ENCODE results near the gene NSG2.
"Not testable (repeated sequence)": the region's sequence is repeated elsewhere in the genome, so short reads cannot be mapped to it uniquely, and the experiment has no call there.

The NSG2 gene

DNA sequence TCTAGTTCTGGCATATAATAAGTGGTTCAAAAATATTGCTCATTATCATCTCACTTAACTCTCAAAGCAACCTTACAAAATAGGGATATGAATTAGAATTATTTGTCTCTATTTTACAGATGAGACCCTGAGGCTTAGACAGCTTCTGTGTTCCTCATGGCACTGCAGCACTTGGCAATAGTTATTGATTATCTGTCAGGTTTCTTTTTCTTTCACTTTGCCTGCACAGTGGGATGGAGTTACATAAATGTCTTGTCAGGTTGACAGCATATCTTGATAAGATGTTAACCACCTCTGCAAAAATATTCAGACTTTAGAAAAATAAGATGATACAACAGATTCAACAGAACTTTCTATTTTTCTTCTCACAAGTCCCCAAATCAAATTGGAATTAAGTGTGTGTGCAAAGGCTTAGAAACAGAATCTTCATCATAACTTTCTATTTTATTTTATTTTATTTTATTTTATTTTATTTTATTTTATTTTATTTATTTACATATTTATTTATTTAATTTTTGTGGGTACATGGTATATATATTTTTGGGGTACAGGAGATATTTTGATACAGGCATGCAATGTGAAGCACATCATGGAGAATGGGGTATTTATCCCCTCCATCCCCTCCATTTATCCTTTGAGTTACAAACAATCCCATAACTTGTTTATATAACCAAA lies 17.7 kb downstream of the NSG2 start:
- no peak for DNase-seq

DNA sequence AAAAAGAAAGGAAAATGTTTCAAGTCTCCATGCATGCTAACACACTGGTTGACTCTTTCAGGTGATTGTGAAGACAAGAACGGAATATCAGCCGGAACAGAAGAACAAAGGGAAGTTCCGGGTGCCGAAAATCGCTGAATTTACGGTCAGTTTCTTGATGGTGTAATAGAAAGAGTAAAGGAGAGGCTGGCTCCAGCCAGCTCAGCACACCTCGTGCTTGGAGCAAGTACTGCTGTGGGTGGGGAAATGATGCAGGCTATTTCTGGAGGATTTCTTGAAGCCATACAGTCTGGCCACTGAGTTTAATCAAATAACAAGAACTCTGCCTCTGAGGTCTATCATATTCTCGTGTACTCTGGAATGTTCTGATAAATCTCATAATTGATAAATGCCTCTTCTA lies 18.7 kb downstream of the NSG2 start:
- DNase-seq = no peak

DNA sequence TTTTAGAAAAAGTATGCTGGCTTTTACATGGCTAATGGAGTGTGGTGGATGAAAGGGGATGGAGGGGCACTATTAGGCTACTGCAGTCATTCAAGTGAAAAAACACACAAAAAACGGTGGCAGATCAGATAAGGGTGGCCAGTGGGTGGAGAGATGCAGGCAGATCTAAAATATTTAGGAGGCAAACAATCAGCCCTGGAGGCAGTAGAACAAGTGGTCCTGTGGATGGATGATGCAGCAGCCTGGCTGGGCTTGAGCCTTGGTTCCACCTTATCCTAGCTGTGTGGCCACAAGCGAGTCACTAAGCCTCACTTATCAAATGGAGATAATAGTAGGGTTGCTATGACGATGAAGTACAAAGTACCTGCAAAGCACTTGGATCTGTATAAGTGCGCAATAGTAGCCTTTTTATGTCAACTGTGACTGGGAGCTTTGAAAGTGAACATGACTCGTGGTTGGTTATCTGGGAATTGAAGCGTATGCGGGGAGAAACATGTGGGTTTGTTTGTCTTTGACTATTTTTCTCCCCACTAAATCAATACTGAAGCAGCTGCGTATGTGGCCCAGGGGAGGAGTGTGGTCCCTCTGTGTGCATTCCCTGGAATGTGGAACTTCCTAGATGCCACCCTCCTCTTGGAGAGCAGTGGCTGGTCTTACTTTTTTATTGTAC lies 20.2 kb downstream of the NSG2 start:
- DNase-seq = no peak

DNA sequence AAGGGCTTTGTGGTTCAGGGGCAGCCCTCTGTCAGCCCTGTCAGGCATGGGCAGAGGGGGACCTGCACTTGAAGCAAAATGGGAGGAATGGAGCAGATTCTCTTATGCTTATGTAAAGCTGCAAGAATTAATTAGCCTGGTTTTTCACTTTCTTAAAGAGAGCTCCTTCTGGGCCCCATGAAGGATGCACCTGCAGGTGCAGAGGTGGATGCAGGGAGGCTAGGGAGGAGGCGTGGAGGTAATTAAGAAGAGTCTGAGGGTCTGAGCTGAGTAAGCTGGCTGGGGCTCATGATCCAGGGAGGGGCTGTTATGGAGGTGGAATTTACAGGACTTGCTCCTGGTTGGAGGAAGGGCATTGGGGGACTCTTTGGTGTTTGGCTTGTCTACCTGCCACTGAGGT lies 22.0 kb downstream of the NSG2 start:
- no peak for DNase-seq

DNA sequence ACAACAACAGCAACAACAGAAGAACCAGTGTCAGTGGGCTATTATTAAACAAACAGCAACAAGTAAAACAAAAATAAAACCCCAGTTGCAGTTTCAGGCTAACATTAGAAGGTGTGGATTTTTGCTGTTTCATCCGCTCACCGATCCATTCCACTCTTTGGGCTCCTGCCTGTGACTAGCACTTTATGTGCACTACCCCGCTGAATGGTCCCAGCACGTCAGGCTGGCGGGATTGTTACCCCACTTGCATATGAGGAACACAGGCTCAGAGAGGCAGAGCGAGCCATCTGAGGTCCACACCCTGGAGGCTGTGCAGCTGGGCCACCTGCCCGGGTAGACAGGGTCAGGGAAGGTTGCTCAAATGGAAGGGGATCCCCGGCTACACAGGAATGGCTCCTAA lies 26.0 kb downstream of the NSG2 start:
- no peak for DNase-seq

DNA sequence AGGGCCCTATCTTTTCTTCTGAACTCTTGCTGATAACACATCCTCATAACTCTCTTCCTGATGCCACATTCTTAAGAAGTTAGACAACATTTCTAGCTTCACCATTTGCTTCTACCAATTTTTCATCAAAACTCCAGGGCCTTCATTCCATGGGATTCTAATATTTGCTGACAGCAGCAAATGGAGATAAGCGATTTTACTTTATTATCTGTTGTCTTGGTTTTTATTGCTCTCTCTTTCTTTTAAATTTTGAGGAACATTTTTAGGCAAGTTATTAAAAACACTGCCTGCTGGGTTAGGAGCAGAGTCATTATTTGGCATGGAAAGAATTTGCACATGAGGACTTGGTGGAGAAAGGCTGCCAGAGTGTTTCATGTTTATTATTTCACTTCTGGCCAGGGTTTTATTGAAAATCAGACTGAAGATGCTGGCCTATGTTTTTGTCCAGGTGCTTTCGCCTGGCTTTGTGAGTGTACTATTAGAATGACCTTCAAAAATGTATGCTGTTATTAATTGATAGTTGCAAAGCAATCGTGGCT lies 27.7 kb downstream of the NSG2 start:
- no peak for DNase-seq

DNA sequence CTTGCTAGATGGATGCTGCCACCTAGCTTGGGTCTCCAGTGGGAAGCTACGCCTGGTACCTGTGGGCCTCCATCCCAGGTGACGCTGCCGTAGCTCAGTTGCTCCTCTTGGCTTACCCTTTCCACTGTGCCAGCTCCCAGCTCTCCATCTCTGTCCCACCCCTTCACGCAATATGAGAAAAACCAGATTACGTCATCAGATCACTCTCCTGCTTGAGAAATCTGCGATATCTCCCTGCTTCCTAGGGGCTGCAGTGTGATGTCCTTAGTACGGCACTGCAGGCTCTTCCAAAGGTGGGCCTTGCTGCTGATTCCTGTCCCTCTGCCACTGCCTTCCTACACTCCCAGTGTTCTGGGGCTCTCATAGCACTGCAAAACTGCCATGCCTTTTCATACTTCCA lies 28.9 kb downstream of the NSG2 start:
- DNase-seq = no peak

DNA sequence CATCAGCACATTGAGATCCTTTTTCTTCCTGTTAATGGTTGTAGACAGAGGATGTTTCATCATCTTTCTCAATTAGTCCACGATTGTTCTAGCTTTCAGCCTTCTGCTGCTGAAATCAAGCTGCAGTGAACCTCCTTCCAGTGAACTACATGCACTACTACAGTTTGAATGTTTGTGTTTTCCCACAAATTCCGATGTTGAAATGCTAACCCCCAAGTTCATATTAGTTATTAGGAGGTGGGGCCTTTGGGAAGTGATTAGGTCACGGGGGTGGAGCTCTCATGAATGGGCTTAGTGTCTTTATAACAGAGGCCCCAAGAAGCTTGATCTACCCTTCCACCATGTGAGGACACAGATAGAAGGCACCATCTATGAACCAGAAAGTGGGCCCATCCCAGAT lies 32.9 kb downstream of the NSG2 start:
- DNase-seq = no peak

DNA sequence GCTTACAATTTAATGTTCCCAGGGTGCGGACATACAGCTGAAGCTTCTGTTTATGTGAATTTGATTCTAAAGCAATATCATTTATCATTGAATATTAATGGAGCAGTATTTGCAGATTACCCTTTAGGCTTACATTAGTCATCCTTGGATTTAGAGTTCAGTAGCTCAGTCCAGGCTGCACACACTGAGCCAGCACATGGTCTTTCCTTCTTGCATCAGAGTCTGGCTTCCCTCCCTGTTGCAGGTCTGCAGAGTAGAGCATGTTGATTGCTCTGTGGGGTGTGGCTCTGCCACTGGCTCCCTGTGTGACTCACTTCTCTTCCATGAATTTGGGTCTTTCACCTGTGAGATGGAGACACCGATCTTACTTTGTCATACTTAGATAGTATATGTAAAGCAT lies 36.8 kb downstream of the NSG2 start:
- DNase-seq = no peak

DNA sequence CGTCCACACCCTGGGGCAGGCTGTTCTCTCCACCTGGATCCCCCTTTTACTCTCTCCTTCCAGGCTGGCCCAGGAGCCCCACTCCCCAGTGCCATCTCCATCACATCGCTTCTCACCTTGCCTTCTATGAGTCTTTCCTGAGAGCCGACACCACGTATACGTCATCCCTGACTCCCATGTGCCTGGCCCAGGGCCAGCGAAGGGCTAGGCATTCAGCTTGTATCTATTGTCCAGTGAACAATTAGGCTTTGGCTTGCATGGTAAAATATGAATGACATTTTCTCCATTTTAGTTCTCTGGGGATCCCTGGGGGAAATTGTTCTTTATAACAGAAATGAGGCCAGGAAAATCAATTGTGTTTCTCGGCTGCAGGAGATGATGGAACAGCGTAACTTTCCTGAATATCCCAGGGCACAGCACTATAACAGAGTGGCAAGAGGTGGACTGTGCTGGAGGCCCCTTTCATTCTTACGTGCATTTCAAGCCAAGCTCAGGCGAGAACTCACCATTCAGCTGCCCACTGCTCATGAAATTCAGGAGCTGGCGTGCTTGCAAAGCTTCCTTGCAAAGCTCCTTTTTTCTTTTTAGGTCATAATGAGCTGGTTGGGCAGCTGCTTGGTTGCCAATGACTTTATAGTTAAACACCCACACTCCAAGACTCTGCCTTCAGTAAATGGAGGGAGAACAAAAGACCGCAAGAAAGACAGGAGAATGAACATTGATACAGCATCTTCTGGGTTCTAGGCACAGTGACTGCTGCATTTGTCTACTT lies 37.7 kb downstream of the NSG2 start:
- DNase-seq = no peak

DNA sequence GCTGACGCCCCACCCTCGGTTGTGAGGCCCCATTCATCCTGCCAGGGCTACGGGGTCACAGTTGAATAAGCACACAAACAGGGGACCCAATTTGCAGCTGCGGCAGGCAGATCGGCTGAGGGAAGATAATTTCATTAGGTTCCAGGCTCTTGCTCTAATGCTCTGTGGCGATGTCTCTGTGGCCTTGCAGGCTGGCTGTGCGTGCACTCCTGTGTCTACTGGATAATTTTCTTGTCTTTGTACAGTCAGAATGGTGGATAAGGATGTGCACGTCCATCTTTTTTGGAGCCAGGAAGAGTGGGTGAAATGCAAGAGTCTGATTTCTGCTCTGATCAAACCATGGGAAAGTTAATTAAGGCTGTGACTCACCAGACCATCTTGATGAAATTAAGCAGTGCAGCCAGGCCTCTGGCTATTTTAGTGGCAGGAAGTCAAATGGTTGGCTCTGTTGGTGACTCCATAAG lies 39.2 kb downstream of the NSG2 start:
- no peak for DNase-seq

DNA sequence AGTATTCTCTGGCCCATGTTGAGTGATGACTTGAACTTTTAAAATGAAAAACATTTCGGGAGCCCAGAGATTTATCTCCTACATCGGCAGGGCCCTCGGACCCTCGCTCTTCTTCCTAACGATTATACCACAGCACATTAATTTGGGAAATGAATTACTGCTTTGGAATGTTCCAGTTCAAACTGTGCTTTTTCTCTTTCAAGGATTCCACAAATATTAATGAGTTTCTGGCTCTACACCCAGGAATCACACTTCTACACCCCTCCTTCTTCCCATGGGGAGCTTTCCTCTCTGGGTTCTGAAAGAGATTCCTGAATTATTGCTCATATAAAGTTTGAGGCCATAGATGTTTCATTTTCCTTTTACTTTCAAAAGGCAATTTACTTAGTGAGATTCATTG lies 41.2 kb downstream of the NSG2 start:
- DNase-seq = no peak

DNA sequence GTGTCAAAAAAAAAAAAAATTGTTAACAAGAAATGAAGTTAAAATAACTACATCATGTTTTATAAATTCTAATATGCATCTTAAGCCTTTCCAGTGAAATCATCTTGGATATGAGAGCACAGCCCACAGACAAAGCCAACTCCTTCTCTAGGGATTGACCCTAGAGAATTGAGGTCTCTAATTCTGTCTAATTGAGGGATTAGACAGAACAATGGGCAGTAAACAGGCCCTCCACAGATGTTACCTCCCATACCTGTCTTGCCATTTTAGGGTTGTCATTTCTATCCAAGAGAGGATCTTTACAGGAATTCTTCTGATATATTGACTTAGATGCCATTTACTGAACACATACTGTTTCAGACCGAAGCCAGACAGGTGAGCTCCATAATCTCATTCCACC lies 42.3 kb downstream of the NSG2 start:
- DNase-seq = no peak

DNA sequence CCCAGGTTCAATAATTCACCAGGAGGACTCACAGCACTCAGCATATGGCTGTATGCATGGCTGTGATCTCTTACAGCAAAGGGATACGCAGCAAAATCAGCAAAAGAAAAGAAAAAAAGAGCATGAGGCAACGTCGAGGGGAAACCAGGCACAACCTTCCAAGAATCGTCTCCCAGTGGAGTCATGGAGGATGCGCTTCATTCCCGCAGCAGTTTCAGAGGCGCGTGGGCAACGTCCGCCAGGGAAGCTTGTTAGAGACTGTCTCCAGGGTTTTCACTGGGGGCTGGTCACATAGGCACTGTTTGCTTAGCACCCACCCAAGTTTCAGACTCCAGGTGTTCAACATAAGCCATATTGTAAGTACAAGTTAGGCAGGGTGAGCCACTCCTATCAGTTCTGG lies 44.6 kb downstream of the NSG2 start:
- DNase-seq = no peak

DNA sequence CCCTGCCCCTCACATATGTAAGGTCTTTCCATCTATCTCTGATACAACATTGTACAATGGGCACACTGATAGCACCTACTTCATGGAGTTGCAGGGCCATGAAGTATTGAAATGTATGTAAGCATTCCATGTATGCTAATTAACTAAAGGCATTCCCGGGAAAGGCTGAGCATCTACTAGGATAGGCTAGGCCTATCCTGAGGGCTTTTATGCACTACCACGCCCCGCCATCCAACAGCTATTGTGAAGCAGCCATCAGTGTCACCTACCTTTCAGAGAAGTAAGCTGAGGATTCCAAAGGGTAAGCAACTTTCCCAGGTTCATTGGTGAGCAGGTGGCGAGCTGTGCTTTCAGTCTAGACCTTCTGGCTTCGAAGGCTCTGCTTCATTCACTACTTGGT lies 47.6 kb downstream of the NSG2 start:
- no peak for DNase-seq

DNA sequence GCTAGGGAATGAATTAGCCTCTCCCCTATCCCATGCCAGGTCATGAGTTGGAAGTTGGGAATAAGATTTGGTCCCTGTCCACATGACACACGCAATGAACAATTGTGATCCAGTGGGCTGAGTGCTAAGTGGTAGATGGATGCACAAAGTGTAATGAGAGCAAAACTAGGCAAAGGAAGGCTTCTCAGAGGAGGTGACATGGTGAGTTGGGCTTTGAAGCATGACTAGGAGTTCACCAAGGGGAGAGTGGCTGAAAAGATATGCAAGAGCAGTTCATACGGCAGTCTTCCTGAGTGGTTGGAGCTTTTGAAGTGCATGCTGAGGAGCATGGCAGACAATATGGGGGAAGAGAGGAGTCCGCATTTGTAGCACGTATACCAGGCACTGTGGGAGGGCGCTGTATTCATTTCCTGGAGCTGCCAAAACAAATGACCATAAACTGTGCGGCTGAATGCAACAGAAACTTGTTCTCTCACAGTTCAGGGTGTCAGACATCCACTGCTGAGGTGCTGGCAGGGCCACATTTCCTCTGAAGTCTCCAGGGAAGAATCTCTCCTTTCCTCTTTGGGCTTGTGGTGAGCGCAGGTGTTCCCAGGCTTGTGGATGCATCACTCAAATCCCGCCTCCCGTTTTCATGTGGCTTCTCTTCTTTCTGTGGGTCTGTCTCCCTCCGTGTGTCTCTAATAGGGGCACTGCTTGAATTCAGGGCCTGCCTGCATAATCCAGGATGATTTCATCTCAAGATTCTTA lies 49.5 kb downstream of the NSG2 start:
- DNase-seq = no peak

DNA sequence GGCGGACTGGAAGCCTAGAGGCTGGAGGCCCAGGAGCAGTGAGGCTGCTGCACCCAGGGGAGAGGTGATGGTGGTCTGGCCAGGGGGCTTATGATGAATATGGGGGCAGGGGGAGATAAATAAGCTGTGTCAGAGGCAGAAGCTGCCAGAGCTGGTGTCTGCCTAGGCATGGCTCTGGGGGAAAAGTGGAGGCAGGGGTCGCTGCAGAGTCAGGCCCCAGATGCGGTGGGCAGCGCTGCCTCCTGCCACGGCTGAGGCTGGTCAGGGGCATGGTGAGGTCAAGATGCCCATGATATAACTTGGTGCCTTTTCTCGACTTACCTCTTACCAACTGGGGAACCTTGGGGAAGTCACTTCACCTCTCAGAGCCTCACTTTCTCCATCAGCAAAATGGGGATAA lies 51.1 kb downstream of the NSG2 start:
- DNase-seq = no peak

DNA sequence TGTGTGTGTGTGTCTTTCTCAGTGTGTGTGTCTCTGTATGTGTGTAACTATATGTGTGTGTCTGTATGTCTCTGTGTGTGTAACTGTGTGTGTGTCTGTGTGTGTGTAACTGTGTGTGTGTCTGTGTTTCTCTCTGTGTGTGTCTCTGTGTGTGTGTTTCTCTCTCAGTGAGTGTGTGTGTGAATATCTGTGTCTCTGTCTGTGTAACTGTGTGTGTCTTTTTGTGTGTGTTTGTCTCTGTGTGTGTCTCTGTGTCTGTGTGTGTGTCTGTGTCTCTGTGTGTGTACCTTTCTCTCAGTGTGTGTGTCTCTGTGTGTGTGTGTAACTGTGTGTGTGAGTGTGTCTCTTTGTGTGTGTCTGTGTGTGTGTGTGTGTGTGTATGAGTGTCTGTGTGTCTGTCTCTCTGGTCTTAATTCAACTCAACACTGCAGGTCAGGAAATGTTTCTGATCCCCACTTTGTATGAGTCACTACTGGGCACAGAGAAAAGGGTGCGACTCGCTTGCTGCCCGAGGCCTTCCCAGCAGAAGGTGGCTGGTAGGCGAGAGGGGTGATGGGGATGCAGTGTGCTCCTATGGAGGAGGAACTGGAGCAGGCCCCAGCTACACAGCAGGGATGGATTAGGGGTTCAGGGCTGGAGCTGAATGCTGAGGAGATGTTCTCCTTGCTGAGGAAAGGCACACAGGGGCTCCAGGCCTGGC lies 52.1 kb downstream of the NSG2 start:
- no peak for DNase-seq

DNA sequence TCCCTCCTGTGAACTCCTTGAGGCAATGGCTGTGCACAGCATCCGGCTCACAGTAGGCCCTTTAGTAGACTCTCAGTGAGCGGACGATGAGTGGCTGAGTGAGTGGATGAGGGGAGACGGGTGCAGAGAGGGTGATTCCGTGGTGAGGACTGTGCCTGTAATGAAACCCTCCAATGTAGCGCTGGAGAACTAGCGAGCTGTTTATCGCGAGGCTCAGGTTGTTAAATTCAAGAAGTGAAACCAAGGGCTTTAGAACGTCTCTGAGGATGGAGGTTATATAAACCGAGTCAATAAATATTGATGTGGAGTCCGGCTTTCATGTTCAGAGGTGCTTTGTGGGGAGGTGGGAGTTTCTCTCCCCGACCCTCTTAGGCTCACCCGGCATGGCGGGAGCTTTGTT lies 53.2 kb downstream of the NSG2 start:
- DNase-seq = no peak

DNA sequence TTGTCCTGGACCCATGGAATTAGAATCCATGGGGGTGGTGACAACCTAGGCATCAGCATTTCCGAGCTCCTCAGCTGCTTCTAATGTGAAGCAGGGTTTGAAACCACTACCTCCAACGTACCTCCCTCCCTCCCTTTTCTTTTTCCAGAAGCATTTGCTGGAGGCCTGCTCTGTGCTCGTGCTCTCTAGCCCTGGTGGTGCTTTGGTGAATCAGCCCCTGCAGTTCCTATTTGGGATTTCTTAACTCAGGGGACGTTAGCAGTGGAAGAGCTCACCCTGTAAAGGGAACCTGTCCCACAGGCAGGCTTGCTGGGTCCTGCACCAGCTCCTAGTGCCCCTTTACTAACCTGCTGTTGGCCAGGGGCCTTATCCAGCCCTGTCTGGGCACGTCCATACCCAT lies 55.0 kb downstream of the NSG2 start:
- DNase-seq = no peak

DNA sequence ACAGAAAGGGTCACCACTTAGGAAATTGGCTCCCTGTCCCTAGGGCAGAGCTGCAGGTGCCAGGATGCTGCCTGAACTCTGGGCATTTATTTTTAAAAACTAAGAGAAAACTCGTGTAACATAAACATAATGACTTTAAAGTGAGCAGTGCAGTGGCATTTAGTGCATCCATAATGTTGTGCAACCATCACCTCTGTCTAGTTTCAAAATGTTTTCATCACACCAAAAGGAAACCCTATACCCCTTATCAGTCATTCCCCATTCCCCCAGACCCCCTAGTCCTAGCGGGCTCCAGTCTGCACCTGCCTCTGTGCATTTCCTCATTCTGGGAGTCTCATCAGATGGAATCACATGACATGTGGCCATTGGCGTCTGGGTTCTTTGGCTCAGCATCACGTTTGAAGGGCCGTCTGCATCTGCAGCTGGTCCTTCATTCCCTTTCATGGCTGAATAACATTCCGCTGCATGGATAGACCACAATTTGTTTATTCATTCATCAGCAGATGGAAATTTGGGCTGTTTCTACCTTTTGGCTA lies 55.8 kb downstream of the NSG2 start:
- DNase-seq = no peak

DNA sequence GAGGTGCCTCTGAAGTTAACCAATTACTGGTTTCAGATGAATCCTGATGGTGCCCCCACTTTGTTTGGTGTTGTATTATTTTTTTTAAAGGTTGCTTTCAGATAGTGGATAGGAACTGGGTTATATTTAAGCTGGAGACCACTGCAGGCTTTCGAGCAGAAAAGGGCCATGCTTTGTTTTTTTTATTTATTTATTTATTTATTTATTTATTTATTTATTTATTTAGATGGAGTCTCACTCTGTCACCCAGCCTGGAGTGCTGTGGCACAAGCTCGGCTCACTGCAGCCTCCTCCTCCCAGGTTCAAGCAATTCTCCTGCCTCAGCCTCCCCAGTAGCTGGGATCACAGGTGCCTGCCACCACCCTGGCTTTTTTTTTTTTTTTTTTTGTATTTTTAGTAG lies 57.1 kb downstream of the NSG2 start:
- not testable (repeated sequence) for DNase-seq

Measured in inflammatory macrophage treated with lipopolysaccharide for 4 hours (primary cell).